Mesendoderm (in vitro differentiated cells): ENCODE data around the gene COPS9.

Experiments
- DNase-seq: peaks from one replicate; pipeline ENCODE4 v3.0.0; 2013
- H2AK5ac ChIP-seq: 2 replicates; pipeline ENCODE4 v1.6.1; 2013; ENCODE audit warnings: low read length, inconsistent platforms
- H2BK120ac ChIP-seq: 2 replicates; pipeline ENCODE4 v1.6.1; 2013; ENCODE audit warnings: low read depth, mild to moderate bottlenecking, low read length, moderate library complexity, mixed read lengths
- H2BK15ac ChIP-seq: replicated peaks from 2 replicates; pipeline ENCODE4 v1.6.1; 2013; ENCODE audit warnings: low read depth, mild to moderate bottlenecking, moderate library complexity
- H2BK5ac ChIP-seq: 2 replicates; pipeline ENCODE4 v1.6.1; 2013; ENCODE audit warnings: low read length, inconsistent platforms
- H3K18ac ChIP-seq: 2 replicates; pipeline ENCODE4 v1.6.1; 2013; ENCODE audit warnings: mild to moderate bottlenecking, low read length, mixed read lengths
- H3K23ac ChIP-seq: one replicate; pipeline ENCODE4 v1.6.1; 2013; ENCODE audit warnings: low read length
- H3K27ac ChIP-seq: 2 replicates; pipeline ENCODE4 v1.5.1; 2013; ENCODE audit warnings: low read depth, mild to moderate bottlenecking, inconsistent platforms, low read length, moderate library complexity
- H3K27me3 ChIP-seq: 2 replicates; pipeline ENCODE4 v1.6.1; 2013; ENCODE audit warnings: low read length, control low read depth, mild to moderate bottlenecking, inconsistent platforms; ENCODE audit not compliant: insufficient read depth, poor library complexity
- H3K36me3 ChIP-seq: 2 replicates; pipeline ENCODE4 v1.6.1; 2013; ENCODE audit warnings: low read length, inconsistent platforms; ENCODE audit not compliant: control insufficient read depth, insufficient read depth
- H3K4ac ChIP-seq: one replicate; pipeline ENCODE4 v1.6.1; 2013; ENCODE audit warnings: low read depth, mild to moderate bottlenecking, low read length, moderate library complexity
- H3K4me1 ChIP-seq: 2 replicates; pipeline ENCODE4 v1.6.1; 2013; ENCODE audit warnings: low read depth, low read length, inconsistent platforms; ENCODE audit not compliant: control insufficient read depth
- H3K4me2 ChIP-seq: 2 replicates; pipeline ENCODE4 v1.6.1; 2013; ENCODE audit warnings: low read length
- H3K4me3 ChIP-seq: 2 replicates; pipeline ENCODE4 v1.5.1; 2013; ENCODE audit warnings: mild to moderate bottlenecking, low read length
- H3K56ac ChIP-seq: one replicate; pipeline ENCODE4 v1.6.1; 2013; ENCODE audit warnings: low read length
- H3K79me1 ChIP-seq: 2 replicates; pipeline ENCODE4 v1.6.1; 2013; ENCODE audit warnings: low read length, inconsistent platforms
- H3K79me2 ChIP-seq: 2 replicates; pipeline ENCODE4 v1.6.1; 2013; ENCODE audit warnings: mild to moderate bottlenecking, low read length; ENCODE audit not compliant: control insufficient read depth, insufficient read depth
- H3K9ac ChIP-seq: 2 replicates; pipeline ENCODE4 v1.6.1; 2013; ENCODE audit warnings: low read length, inconsistent platforms
- H4K5ac ChIP-seq: one replicate; pipeline ENCODE4 v1.6.1; 2013; ENCODE audit warnings: low read length
- H4K8ac ChIP-seq: one replicate; pipeline ENCODE4 v1.6.1; 2013; ENCODE audit warnings: low read depth, mild to moderate bottlenecking, control low read depth, low read length, moderate library complexity
- WGBS: extraction: QIAGEN DNeasy Blood & Tissue Kit; methylation state at CpG from one replicate; pipeline ENCODE4 v1.1.7; 2013; ENCODE audit warnings: low lambda C conversion rate, missing lambda C conversion rate; ENCODE audit not compliant: insufficient coverage; ENCODE audit errors: extremely low coverage; 5-methylcytosine and 5-hydroxymethylcytosine counted together

The COPS9 gene

DNA sequence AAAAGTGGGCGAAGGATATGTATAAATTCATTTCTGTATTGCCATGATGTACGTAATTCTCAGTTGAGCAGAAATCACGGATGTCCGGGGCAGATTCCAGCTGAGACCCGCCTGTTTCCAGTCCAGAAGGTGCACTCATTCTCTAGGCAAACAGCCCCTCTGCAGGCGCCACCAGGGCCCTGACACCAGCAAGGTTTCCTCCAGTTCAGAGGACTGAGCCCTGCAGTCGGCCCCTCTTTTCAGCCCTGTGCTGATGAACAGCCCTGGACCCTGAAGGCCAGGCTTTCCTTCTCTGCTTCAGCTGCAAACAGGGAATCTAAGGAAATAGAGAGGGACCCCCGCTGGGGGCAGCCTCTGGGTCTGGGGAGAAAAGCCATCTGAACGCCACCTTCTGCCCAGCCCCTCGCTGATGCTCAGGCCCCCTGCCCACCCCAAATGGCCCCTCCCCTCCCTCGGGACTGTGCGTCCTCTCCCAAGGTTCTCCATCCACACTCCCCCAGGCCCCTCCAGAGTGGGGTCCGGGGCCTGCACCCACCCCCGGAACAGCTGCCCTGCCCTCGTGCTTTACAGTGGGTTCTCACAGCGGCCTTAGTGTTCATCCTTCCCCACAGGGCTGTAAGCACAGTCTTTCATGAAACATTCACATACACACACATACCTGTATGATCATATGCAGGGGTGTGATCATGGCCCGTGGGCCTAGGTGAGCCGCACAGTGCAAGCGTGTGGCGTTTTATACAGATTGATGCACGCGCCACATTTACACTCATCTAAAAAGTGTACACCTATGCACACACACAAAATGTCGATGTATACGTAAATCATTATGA is 12.1 kb downstream of the COPS9 start:
- no peak overlapping the region for H2AK5ac ChIP-seq
- no peak overlapping the region for H2BK120ac ChIP-seq
- no peak overlapping the region for H2BK5ac ChIP-seq
- H3K79me2 ChIP-seq = no peaks in the 10 kb centered on the region
- H3K18ac ChIP-seq = no peak overlapping the region
- H3K27me3 ChIP-seq = no peaks in the 10 kb centered on the region
- H3K4me3 ChIP-seq = no peak overlapping the region
- DNase-seq = no peak
- H3K4ac ChIP-seq = no peak overlapping the region
- H3K79me1 ChIP-seq = no peaks in the 10 kb centered on the region
- H3K36me3 ChIP-seq = peaks cover 8% of the 10 kb centered on the region
- no peak overlapping the region for H3K27ac ChIP-seq
- no peak overlapping the region for H4K8ac ChIP-seq
- H3K4me2 ChIP-seq = no peak overlapping the region
- H3K56ac ChIP-seq = no peak overlapping the region
- no peak overlapping the region for H4K5ac ChIP-seq
- H2BK15ac ChIP-seq = no peak overlapping the region
- H3K4me1 ChIP-seq = no peaks in the 10 kb centered on the region
- no peak overlapping the region for H3K9ac ChIP-seq
- no CpG with 5 or more reads among the region's 24 CpGs for WGBS
- no peak overlapping the region for H3K23ac ChIP-seq

GRCh38 chr2:240121675-240122074 is 14.4 kb downstream of the COPS9 start:
- H3K27me3 ChIP-seq = no peaks in the 10 kb centered on the region
- no peaks in the 10 kb centered on the region for H3K79me1 ChIP-seq
- H3K4me1 ChIP-seq = no peaks in the 10 kb centered on the region
- no peak overlapping the region for H3K9ac ChIP-seq
- H3K4me2 ChIP-seq = no peak overlapping the region
- no peak overlapping the region for H3K23ac ChIP-seq
- H3K4ac ChIP-seq = no peak overlapping the region
- no peak overlapping the region for H3K18ac ChIP-seq
- no peak overlapping the region for H4K5ac ChIP-seq
- no peaks in the 10 kb centered on the region for H3K79me2 ChIP-seq
- H3K56ac ChIP-seq = no peak overlapping the region
- no CpG with 5 or more reads among the region's 11 CpGs for WGBS
- no peak overlapping the region for H3K4me3 ChIP-seq
- H3K36me3 ChIP-seq = no peaks in the 10 kb centered on the region
- H2BK5ac ChIP-seq = no peak overlapping the region
- H3K27ac ChIP-seq = no peak overlapping the region
- no peak overlapping the region for H2AK5ac ChIP-seq
- no peak overlapping the region for H4K8ac ChIP-seq
- DNase-seq = no peak
- H2BK120ac ChIP-seq = no peak overlapping the region
- no peak overlapping the region for H2BK15ac ChIP-seq

- H3K79me2 ChIP-seq = no peaks in the 10 kb centered on the region
- H4K5ac ChIP-seq = no peak overlapping the region
- no peak overlapping the region for H3K27ac ChIP-seq
- no peak overlapping the region for H3K23ac ChIP-seq
- H4K8ac ChIP-seq = no peak overlapping the region
- H3K4me2 ChIP-seq = no peak overlapping the region
- no peaks in the 10 kb centered on the region for H3K36me3 ChIP-seq
- no peak overlapping the region for H2AK5ac ChIP-seq
- no peak overlapping the region for H3K4ac ChIP-seq
- no peak overlapping the region for H2BK120ac ChIP-seq
- no CpG with 5 or more reads among the region's 4 CpGs for WGBS
- H3K4me1 ChIP-seq = no peaks in the 10 kb centered on the region
- no peaks in the 10 kb centered on the region for H3K27me3 ChIP-seq
- DNase-seq = no peak
- no peak overlapping the region for H3K18ac ChIP-seq
- H2BK15ac ChIP-seq = no peak overlapping the region
- no peak overlapping the region for H2BK5ac ChIP-seq
- no peak overlapping the region for H3K56ac ChIP-seq
- no peaks in the 10 kb centered on the region for H3K79me1 ChIP-seq
- H3K4me3 ChIP-seq = no peak overlapping the region
- H3K9ac ChIP-seq = no peak overlapping the region
Measured at GRCh38 chr2:240121190-240121589, 14.9 kb downstream of the COPS9 start.

DNA sequence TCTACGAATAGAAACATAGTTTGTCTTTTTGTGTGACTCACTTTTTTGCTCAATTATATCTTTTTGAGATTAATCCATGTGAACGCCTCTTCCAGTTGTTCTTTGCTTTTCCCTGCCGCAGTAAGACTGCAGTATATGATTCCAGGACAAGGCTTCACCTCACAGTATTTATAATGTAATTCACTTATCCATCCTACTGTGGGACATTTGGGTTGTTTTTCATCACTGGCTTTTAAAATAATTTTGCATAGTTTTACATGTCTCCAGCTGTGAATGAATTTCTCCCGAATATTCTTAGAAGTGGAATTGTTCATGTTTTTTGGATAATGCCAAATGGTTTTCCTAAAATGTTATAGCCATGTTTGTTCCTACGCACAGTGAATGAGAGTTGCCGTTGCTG is 21.9 kb downstream of the COPS9 start:
- H3K56ac ChIP-seq = no peak overlapping the region
- no peak overlapping the region for H3K9ac ChIP-seq
- no peak for DNase-seq
- H3K23ac ChIP-seq = no peak overlapping the region
- H3K79me2 ChIP-seq = no peaks in the 10 kb centered on the region
- no peaks in the 10 kb centered on the region for H3K36me3 ChIP-seq
- no peak overlapping the region for H2BK15ac ChIP-seq
- no peak overlapping the region for H2BK5ac ChIP-seq
- no peak overlapping the region for H3K4me3 ChIP-seq
- H2BK120ac ChIP-seq = no peak overlapping the region
- no peak overlapping the region for H3K27ac ChIP-seq
- H3K27me3 ChIP-seq = no peaks in the 10 kb centered on the region
- no peak overlapping the region for H3K4me2 ChIP-seq
- no peak overlapping the region for H3K4ac ChIP-seq
- no peaks in the 10 kb centered on the region for H3K79me1 ChIP-seq
- H3K4me1 ChIP-seq = no peaks in the 10 kb centered on the region
- no CpG with 5 or more reads among the region's 6 CpGs for WGBS
- no peak overlapping the region for H4K8ac ChIP-seq
- H2AK5ac ChIP-seq = no peak overlapping the region
- H3K18ac ChIP-seq = no peak overlapping the region
- H4K5ac ChIP-seq = no peak overlapping the region

DNA sequence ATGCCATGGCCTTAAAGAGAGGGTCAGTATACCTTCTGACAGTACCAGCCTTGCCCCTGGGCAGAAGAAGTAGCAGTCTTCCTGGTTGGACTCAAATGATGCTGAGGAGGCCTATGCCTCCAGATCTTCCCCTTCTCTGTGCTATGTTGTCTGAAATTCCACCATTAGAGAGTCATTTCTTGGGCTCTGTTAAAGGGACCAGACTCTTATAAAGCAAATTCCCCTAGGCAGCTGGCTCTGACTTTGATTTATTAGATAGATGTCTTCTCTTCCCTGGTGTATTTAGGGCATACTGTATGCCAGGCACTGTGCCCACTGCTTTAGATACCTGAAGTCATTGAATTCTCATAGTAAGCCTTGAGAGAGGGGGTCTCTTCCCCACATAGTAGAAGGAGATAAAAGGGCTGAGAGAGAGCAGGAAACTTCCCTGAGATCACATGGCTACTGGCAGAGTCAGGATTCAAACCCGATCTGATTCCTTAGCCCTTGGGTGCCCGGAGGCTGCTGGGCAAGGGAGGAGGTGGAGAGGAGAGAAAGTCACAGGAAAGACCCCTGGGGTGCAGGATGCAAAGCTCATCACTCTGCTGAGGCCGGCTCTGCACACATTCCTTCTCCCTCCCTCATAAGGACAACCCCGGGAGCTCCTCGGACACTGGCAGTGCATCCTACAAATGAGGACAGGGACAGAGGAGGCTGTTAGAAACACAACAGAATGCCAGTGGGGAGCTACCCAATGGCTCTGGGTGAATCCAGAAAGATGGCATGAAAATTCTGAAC is 23.0 kb downstream of the COPS9 start:
- Histone ChIP-seq H3K23ac (no peak overlapping the region), H3K4me1 (no peaks in the 10 kb centered on the region), H3K79me2 (no peaks in the 10 kb centered on the region), H3K4me2 (no peak overlapping the region), H3K4me3 (no peak overlapping the region), H2BK15ac (no peak overlapping the region), H2AK5ac (no peak overlapping the region), H3K4ac (no peak overlapping the region), H3K18ac (no peak overlapping the region), H3K56ac (no peak overlapping the region), H3K27me3 (no peaks in the 10 kb centered on the region), H3K9ac (no peak overlapping the region), H4K8ac (no peak overlapping the region), H3K79me1 (no peaks in the 10 kb centered on the region), H2BK5ac (no peak overlapping the region), H3K27ac (no peak overlapping the region), H3K36me3 (no peaks in the 10 kb centered on the region), H2BK120ac (no peak overlapping the region), H4K5ac (no peak overlapping the region)
- DNase-seq = peak; percentile 11
- WGBS = no CpG with 5 or more reads among the region's 5 CpGs
